Neuronal stem cell (in vitro differentiated cells): Measurements from ENCODE around the gene OSCP1.

Source experiments
- DNase-seq: peaks from one replicate; pipeline ENCODE4 v3.0.0-alpha.2; 2013; ENCODE audit warnings: low spot score
- H2AFZ ChIP-seq: one replicate; pipeline ENCODE4 v1.6.1; 2013; ENCODE audit warnings: mild to moderate bottlenecking, low read length, inconsistent platforms
- H2AK5ac ChIP-seq: 2 replicates; pipeline ENCODE4 v1.6.1; 2013; ENCODE audit warnings: low read depth, mild to moderate bottlenecking, inconsistent platforms, low read length, moderate library complexity, mixed read lengths
- H2BK120ac ChIP-seq: 2 replicates; pipeline ENCODE4 v1.6.1; 2013; ENCODE audit warnings: low read depth, mild to moderate bottlenecking, inconsistent platforms, low read length, moderate library complexity, mixed read lengths
- H2BK12ac ChIP-seq: one replicate; pipeline ENCODE4 v1.6.1; 2013; ENCODE audit warnings: low read length, inconsistent platforms
- H2BK15ac ChIP-seq: 2 replicates; pipeline ENCODE4 v1.6.1; 2013; ENCODE audit warnings: mild to moderate bottlenecking, low read length, inconsistent platforms, mixed read lengths
- H2BK5ac ChIP-seq: one replicate; pipeline ENCODE4 v1.6.1; 2013; ENCODE audit warnings: inconsistent platforms, mild to moderate bottlenecking, low read length, moderate library complexity
- H3K14ac ChIP-seq: one replicate; pipeline ENCODE4 v1.6.1; 2013; ENCODE audit warnings: low read length, inconsistent platforms
- H3K18ac ChIP-seq: 2 replicates; pipeline ENCODE4 v1.6.1; 2013; ENCODE audit warnings: low read length, inconsistent platforms
- H3K23ac ChIP-seq: 2 replicates; pipeline ENCODE4 v1.6.1; 2013; ENCODE audit warnings: low read depth, mild to moderate bottlenecking, mixed read lengths, low read length, inconsistent platforms; ENCODE audit not compliant: poor library complexity
- H3K27ac ChIP-seq: replicated peaks from 3 replicates; pipeline ENCODE4 v1.5.1; 2013; ENCODE audit warnings: low read length, inconsistent platforms
- H3K27me3 ChIP-seq, 3 experiments: 2 replicates each; pipeline ENCODE4 v1.6.1; 2013; ENCODE audit warnings: low read length in 3 of 3, mild to moderate bottlenecking in 2 of 3, inconsistent platforms in 1 of 3, low read depth in 1 of 3, mixed read lengths in 1 of 3, moderate library complexity in 1 of 3; ENCODE audit not compliant: control insufficient read depth in 3 of 3, insufficient read depth in 3 of 3
- H3K36me3 ChIP-seq, 2 donors: replicated peaks in 1 of 2; 2 replicates each; pipeline ENCODE4 v1.6.1; 2013; ENCODE audit warnings: low read length in 2 of 2; ENCODE audit not compliant: control insufficient read depth in 2 of 2, insufficient read depth in 2 of 2
- H3K4ac ChIP-seq: 2 replicates; pipeline ENCODE4 v1.6.1; 2013; ENCODE audit warnings: inconsistent platforms, mild to moderate bottlenecking, low read length, moderate library complexity
- H3K4me1 ChIP-seq, 2 donors: 1 replicate in 1 of 2; 2 replicates in 1 of 2; pipeline ENCODE4 v1.6.1; 2013; ENCODE audit warnings: low read length in 2 of 2, low read depth in 1 of 2; ENCODE audit not compliant: control insufficient read depth in 2 of 2, insufficient read depth in 1 of 2
- H3K4me2 ChIP-seq: one replicate; pipeline ENCODE4 v1.6.1; 2013; ENCODE audit warnings: mild to moderate bottlenecking, low read length, inconsistent platforms; ENCODE audit not compliant: insufficient read depth, poor library complexity, severe bottlenecking
- H3K4me3 ChIP-seq, 2 donors: 2 replicates each; pipeline ENCODE4 v1.5.1; 2013; ENCODE audit warnings: low read length in 2 of 2, mild to moderate bottlenecking in 2 of 2, inconsistent platforms in 1 of 2, moderate library complexity in 1 of 2
- H3K79me1 ChIP-seq: one replicate; pipeline ENCODE4 v1.6.1; 2013; ENCODE audit warnings: low read depth, mild to moderate bottlenecking, inconsistent platforms, low read length, moderate library complexity
- H3K9ac ChIP-seq: one replicate; pipeline ENCODE4 v1.6.1; 2013; ENCODE audit warnings: mild to moderate bottlenecking, low read depth, low read length, inconsistent platforms; ENCODE audit not compliant: poor library complexity
- H3K9me3 ChIP-seq, 2 donors: replicated peaks in 1 of 2; 2 replicates each; pipeline versions ENCODE3 to v1.6.1; 2013; ENCODE audit warnings: low read length in 2 of 2, mild to moderate bottlenecking in 2 of 2, inconsistent platforms in 1 of 2, low read depth in 1 of 2, mixed read lengths in 1 of 2, moderate library complexity in 1 of 2; ENCODE audit not compliant: control insufficient read depth in 2 of 2, insufficient read depth in 1 of 2
- H4K8ac ChIP-seq: one replicate; pipeline ENCODE4 v1.6.1; 2013; ENCODE audit warnings: low read depth, mild to moderate bottlenecking, inconsistent platforms, low read length, moderate library complexity
- H4K91ac ChIP-seq: one replicate; pipeline ENCODE4 v1.6.1; 2013; ENCODE audit warnings: low read length, low read depth, mild to moderate bottlenecking, inconsistent platforms; ENCODE audit not compliant: poor library complexity
- WGBS, 2 donors: extraction: QIAGEN DNeasy Blood & Tissue Kit; methylation state at CpG; one replicate each; pipeline ENCODE4 v1.1.7; 2013; ENCODE audit warnings: missing lambda C conversion rate in 2 of 2, mixed read lengths in 1 of 2; ENCODE audit not compliant: insufficient read length in 2 of 2, insufficient replicate concordance in 1 of 2; ENCODE audit errors: extremely low coverage in 2 of 2; 5-methylcytosine and 5-hydroxymethylcytosine counted together

Gene OSCP1

GRCh38 chr1:36472656-36473055 is 22.4 kb upstream of the OSCP1 start:
- Histone ChIP-seq H3K4me1 (peaks cover 5 to 11% of the 10 kb centered on the region in 2 donors), H3K27me3 (no peaks in the 10 kb centered on the region), H2BK5ac (no peak overlapping the region), H4K8ac (no peak overlapping the region), H2AFZ (no peak overlapping the region), H3K18ac (peak overlapping the region; percentile 68), H3K9me3 (no peaks in the 10 kb centered on the region), H3K9ac (no peak overlapping the region), H4K91ac (peak overlapping the region; percentile 87), H2BK15ac (peak overlapping the region; percentile 51), H3K4ac (no peak overlapping the region), H3K4me3 (no peak overlapping the region), H3K27ac (no peak overlapping the region), H3K4me2 (no peak overlapping the region), H2BK12ac (peak overlapping the region; percentile 92), H3K14ac (no peak overlapping the region), H2BK120ac (peak overlapping the region; percentile 35), H3K23ac (peak overlapping the region; percentile 34), H3K36me3 (no peaks in the 10 kb centered on the region), H2AK5ac (peak overlapping the region; percentile 48), H3K79me1 (no peaks in the 10 kb centered on the region)
- whole genome bisulfite sequencing, 2 donors: no CpG with 5 or more reads among the region's 6 CpGs
- no peak for DNase-seq

- H3K14ac ChIP-seq: peak overlapping the region; percentile 66
- peak overlapping the region; percentile 92 for H2BK12ac ChIP-seq
- H3K27me3 ChIP-seq: no peaks in the 10 kb centered on the region
- peak overlapping the region; percentile 35 for H2BK120ac ChIP-seq
- H3K9ac ChIP-seq: peak overlapping the region; percentile 26
- peaks cover 5 to 11% of the 10 kb centered on the region in 2 donors for H3K4me1 ChIP-seq
- no peak overlapping the region for H4K8ac ChIP-seq
- H2BK15ac ChIP-seq: peak overlapping the region; percentile 51
- H3K4me2 ChIP-seq: no peak overlapping the region
- peak overlapping the region; percentile 87 for H4K91ac ChIP-seq
- H2AFZ ChIP-seq: peak overlapping the region; percentile 76
- no peaks in the 10 kb centered on the region for H3K79me1 ChIP-seq
- WGBS, 2 donors: no CpG with 5 or more reads among the region's 22 CpGs
- no peaks in the 10 kb centered on the region for H3K36me3 ChIP-seq
- H3K23ac ChIP-seq: peak overlapping the region; percentile 34
- H3K27ac ChIP-seq: no peak overlapping the region
- H3K4me3 ChIP-seq: no peak overlapping the region
- DNase-seq: no peak
- no peak overlapping the region for H2BK5ac ChIP-seq
- H2AK5ac ChIP-seq: peak overlapping the region; percentile 71
- H3K18ac ChIP-seq: peak overlapping the region; percentile 68
- H3K4ac ChIP-seq: no peak overlapping the region
- H3K9me3 ChIP-seq: no peaks in the 10 kb centered on the region
Observed at GRCh38 chr1:36471830-36472641, 21.8 kb upstream of the OSCP1 start.

GRCh38 chr1:36469163-36469562 is 18.9 kb upstream of the OSCP1 start:
- H3K4me3 ChIP-seq: no peak overlapping the region
- no CpG with 5 or more reads among the region's 2 CpGs for WGBS, 2 donors
- H2BK120ac ChIP-seq: no peak overlapping the region
- H3K23ac ChIP-seq: no peak overlapping the region
- no peak overlapping the region for H2AFZ ChIP-seq
- no peak overlapping the region for H4K8ac ChIP-seq
- H3K9me3 ChIP-seq: no peaks in the 10 kb centered on the region
- H3K9ac ChIP-seq: no peak overlapping the region
- H2BK15ac ChIP-seq: no peak overlapping the region
- no peak overlapping the region for H3K4ac ChIP-seq
- no peak overlapping the region for H2BK12ac ChIP-seq
- no peak overlapping the region for H3K14ac ChIP-seq
- no peaks in the 10 kb centered on the region for H3K36me3 ChIP-seq
- peaks cover 8 to 11% of the 10 kb centered on the region in 2 donors for H3K4me1 ChIP-seq
- DNase-seq: no peak
- H3K79me1 ChIP-seq: no peaks in the 10 kb centered on the region
- H3K27me3 ChIP-seq: no peaks in the 10 kb centered on the region
- H2BK5ac ChIP-seq: no peak overlapping the region
- no peak overlapping the region for H4K91ac ChIP-seq
- H3K4me2 ChIP-seq: no peak overlapping the region
- no peak overlapping the region for H2AK5ac ChIP-seq
- no peak overlapping the region for H3K27ac ChIP-seq
- no peak overlapping the region for H3K18ac ChIP-seq

GRCh38 chr1:36467700-36468455 is 17.6 kb upstream of the OSCP1 start:
- no peaks in the 10 kb centered on the region for H3K79me1 ChIP-seq
- whole genome bisulfite sequencing, 2 donors: no CpG with 5 or more reads among the region's 10 CpGs

More at GRCh38 chr1:36467700-36468455, 17.6 kb upstream of the OSCP1 start:
- Histone ChIP-seq H2BK15ac (peak overlapping the region; percentile 23), H3K4me2 (no peak overlapping the region), H3K27ac (no peak overlapping the region), H2AFZ (no peak overlapping the region), H3K23ac (no peak overlapping the region), H3K9me3 (no peaks in the 10 kb centered on the region), H2BK120ac (no peak overlapping the region), H3K36me3 (no peaks in the 10 kb centered on the region), H3K4ac (no peak overlapping the region), H3K4me3 (no peak overlapping the region), H3K14ac (no peak overlapping the region), H3K4me1 (peaks cover 8 to 13% of the 10 kb centered on the region in 2 donors), H3K18ac (peak overlapping the region; percentile 61), H4K8ac (no peak overlapping the region), H2AK5ac (peak overlapping the region; percentile 20), H4K91ac (no peak overlapping the region), H2BK5ac (peak overlapping the region; percentile 8), H2BK12ac (peak overlapping the region; percentile 76), H3K9ac (no peak overlapping the region), H3K27me3 (no peaks in the 10 kb centered on the region)
- no peak for DNase-seq
